DLD1 (cell line): Measurements from ENCODE around the gene RAB31.
"Not testable (repeated sequence)": the region's sequence is repeated elsewhere in the genome, so short reads cannot be mapped to it uniquely, and the experiment has no call there.

Experiments
- in situ Hi-C: cut with HindIII; loops from 2 replicates; pipeline ENCODE4 v1.10.0; 2017; ENCODE audit warnings: low sequenced_read_pairs

RAB31 gene

GRCh38 chr18:9876212-9876866 is 168.2 kb downstream of the RAB31 start:
- in situ Hi-C loops, result no loop called here

DNA sequence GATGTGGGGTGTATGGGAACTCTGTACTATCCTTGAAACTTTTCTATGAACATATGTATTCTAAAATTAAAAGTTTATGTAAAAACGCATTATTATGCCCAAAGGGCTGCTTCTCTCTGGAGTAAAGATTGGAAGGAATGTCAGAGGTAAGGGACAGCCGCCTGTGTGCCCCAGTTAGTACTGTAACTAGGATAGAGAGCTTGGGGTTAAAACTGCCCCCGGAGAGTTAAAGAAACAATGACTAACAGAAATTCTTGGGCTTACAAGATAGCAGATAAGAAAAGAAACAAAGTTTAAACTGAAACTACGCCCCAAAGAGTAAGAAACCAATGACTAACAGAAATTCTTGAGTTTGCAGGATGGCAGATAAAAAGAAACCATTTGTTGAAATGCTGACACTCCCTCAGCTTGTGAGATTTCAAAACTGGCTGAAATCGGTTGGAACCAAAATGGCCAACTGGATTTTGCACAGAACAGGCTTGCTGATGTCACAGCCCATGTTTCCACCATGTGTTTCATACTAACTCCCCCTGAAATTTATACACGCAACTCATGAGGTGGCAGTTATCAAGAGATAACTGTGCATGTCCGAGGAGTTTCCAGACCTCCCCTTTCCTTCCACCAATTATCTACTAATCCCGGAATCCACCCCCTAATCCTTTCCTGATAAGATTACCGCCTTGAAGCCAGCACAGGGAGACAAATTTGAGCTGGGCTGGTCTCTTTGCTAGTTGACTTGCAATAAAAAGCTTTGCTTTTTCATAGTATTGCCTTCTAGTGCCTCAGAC is 169.0 kb downstream of the RAB31 start:
- in situ Hi-C loops, result no loop called here

GRCh38 chr18:9877655-9878014 is 169.5 kb downstream of the RAB31 start:
- in situ Hi-C loops, result no loop called here

- in situ Hi-C loops, result no loop called here
Observed at GRCh38 chr18:9878095-9878494, 170.0 kb downstream of the RAB31 start.

- in situ Hi-C loops, result no loop called here
Observed at GRCh38 chr18:9878783-9879242, 170.7 kb downstream of the RAB31 start.

DNA sequence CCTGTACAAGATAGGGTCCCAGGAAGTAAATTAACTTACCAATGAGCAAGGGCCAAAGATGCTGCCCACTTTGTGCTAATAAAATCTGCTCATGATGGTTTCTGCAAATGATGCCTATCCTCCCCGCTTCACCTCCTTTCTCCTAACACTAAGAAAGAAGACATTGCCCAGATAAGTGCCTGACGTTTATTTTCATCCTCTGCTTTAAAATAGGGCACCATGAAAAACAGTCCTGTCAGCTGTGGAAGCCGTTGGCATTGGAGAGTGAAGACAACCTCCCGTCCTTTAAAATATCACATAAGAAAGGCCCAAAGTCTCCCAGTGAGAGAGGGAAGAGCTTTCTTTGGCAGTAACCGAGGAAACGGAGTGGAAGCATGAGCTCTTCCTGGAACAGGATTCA is 176.0 kb downstream of the RAB31 start:
- in situ Hi-C loops, result no loop called here

- in situ Hi-C loops, result no loop called here
Observed at GRCh38 chr18:9884532-9885140, 176.5 kb downstream of the RAB31 start.

GRCh38 chr18:9885170-9886004 is 177.3 kb downstream of the RAB31 start, which contains the start of gene TXNDC2:
Gene TXNDC2, plus strand, starts transcription at chr18:9885973. Its CDS starts 708 bp downstream, at chr18:9886681.
- in situ Hi-C loops, result no loop called here

- in situ Hi-C loops, result no loop called here
Observed at GRCh38 chr18:9886005-9886348, 177.9 kb downstream of the RAB31 start.

GRCh38 chr18:9887992-9888391 is 179.9 kb downstream of the RAB31 start:
- in situ Hi-C loops, result no loop called here

DNA sequence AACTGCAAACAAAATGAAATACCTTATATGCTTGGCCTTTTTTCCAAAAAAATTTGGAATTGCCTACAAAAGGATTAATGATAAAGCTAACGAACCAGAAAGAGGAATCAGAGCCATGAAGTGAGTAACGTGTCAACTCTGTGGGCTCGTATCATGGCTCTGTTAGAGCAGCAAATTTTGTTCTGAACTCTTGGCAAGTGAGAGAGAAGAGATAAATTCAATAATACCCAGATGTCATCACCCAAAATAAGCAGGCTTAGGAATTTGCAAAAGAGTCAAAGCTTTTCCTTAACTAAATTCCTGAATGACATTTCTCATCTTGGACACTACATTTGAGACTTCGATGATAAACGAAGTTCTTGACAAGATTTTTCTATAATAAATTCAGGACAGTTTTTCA is 182.1 kb downstream of the RAB31 start:
- in situ Hi-C loops, result no loop called here

GRCh38 chr18:9890957-9891356 is 182.9 kb downstream of the RAB31 start:
- in situ Hi-C loops, result no loop called here

GRCh38 chr18:9891515-9891914 is 183.4 kb downstream of the RAB31 start:
- in situ Hi-C loops, result not testable (repeated sequence)

- in situ Hi-C loops, result no loop called here
Observed at GRCh38 chr18:9894454-9895068, 186.5 kb downstream of the RAB31 start.

DNA sequence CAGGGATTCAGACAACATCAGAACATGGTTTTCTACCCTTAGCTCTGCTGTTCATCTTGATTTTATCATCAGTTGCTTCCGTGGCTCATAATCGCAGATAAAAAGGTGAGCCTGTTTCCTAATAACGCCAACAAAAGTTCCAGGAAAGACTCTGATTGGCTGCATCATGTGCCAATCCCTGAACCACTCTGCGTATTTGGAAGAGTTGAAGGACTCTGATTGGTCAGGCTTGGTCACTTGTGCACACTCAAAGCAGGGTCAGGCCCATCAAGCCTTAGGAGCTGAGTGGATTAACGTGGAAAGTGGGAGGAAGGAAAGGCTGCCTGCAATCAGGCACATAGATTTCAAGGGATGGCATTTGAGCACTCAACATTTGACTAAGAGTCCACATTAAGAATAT is 189.0 kb downstream of the RAB31 start:
- in situ Hi-C loops, result no loop called here

DNA sequence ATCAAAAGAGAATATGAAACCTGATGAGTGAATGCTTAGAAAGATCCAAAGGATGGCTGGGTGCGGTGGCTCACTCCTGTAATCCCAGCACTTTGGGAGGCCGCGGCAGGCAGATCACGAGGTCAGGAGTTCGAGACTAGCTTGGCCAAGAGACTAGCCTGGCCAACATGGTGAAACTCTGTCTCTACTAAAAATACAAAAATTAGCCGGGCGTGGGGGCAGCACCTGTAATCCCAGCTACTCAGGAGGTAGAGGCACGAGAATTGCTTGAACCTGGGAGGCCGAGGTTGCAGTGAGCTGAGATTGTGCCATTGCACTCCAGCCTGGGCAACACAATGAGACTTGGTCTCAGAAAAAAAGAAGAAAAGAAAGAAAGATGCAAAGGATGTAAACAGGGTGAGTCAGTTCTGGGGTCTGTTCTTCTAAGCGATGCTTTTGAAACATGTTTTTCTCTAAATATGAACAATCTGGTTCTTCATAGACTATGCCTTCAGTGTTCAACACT is 189.7 kb downstream of the RAB31 start:
- in situ Hi-C loops, result not testable (repeated sequence)

DNA sequence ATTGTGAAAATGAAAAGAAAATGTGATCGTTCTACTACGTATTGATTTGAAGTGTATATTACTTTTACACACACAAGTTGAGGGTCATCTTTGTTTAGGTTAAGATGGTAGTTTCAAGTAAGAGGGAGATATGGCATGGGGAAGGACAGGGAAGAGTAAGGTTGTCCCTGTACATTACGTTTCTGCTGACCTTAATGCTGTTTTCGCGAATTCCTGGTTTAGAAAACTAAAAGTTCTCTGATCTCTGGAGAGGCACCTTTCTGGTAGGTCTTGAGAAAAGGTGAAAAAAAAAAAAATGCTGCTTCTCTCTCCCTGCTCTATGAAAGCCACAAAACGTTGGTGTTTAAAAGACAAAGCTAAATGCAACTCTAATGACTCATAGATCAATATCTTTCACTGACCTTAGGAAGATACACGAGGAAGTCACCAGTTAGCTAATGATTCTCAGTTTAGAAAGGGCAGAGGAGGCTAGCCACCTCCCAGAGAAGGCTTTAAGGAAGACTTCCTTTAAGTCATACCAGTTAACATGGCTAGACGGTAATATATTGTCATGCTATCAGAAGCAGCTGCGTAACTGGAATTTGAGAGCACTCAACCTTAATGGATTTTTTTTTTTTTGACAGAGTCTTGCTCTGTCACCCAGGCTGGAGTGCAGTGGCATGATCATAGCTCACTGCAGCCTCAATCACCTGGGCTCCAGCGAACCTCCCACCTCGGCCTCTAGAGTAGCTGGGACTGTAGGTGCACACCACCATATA is 190.9 kb downstream of the RAB31 start:
- in situ Hi-C loops, result no loop called here

DNA sequence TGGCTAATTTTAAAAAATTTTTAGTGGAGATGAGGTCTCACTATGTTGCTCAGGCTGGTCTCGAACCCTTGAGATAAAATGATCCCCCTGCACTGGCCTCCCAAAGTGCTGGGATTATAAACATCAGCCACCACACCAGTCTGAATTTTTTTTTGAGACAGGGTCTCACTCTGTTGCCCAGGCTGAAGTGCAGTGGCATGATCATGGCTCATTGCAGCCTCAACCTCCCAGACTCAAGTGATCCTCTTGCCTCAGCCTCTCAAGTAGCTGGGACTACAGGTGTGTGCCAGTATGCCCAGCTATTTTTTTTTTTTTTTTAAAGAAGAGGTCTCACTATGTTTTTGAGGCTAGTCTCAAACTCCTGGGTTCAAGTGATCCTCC is 191.4 kb downstream of the RAB31 start:
- in situ Hi-C loops, result not testable (repeated sequence)

DNA sequence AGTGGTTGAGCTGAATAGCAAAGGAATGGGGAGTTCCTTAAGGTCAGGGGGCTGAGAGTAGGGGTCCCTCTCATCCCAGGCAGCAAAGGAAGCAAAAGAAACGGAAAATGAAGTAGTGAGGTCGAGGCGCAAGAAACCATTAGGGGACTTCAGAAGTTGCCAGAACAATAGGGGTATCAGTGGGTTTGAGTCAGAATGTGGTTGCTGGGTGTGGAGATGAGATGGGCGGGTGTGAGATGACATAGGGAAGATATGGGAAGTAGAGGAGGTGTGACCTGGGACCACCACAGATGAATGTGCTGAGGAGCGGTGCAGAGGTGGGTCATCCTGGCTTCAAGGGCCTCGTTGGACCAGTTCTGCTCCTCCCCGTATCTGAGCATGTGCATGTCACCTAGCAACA is 192.6 kb downstream of the RAB31 start:
- in situ Hi-C loops, result no loop called here

- in situ Hi-C loops, result no loop called here
Observed at GRCh38 chr18:9901377-9901776, 193.3 kb downstream of the RAB31 start.
